Medulla oblongata (tissue), 1 donor: ENCODE measurements around the gene VWA8.

Experiments
- DNase-seq: peaks from one replicate; pipeline ENCODE4 v3.0.0-alpha.2; 2015; ENCODE audit errors: extremely low spot score

The VWA8 gene

DNA sequence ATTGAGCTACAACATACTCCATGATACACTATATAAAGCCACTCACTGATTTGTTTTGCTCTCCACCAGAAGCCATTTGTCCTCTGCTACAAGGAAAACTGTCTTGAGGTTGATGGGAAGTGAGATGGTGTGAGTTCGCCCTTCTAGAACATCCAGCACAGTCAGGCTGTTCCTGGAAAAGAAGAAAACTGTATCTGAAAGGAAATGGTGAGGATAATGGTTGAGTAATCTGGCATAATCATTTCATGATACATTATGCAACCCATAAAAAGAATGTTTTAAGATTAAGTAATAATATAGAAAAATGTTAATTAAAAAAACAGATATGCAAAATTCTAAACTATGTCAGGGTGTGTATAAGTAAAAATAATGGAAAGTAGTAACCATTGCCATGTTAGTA is 269.6 kb downstream of the VWA8 start:
- no peak for DNase-seq

DNA sequence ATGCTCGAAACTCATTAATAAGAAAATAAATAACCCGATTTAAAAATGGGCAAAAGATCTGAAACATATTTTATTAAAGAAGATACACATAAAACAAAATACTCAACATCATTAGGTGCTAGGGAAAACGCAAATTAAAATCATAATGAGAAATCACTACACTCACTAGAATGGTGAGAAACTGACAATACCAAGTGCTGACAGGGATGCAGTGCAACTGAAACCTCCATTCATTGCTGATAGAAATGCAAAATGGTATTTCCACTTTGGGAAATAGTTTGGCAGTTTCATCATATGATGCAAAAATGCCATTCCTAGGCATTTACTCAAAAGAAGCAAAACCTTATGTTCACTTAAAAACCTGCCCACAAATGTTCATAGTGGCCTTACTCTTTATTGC is 278.1 kb downstream of the VWA8 start:
- no peak for DNase-seq

DNA sequence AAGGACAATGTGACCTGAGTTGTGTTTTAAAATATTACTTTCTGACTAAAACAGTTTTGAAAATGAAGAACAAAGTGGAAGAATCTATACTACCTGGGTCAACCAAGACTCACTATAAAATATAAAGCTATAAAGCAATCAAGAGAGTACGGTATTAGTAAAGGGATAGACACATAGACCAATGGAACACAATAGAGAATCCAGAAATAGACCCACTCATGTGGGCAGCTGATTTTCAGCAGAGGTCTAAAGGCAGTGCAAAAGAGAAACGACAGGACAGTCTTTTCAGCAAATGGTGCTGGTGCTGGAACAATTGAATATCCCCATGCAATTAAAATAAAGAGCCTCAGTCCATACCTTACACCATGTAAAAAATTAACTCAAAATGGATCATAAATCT is 278.9 kb downstream of the VWA8 start:
- DNase-seq, result no peak

DNA sequence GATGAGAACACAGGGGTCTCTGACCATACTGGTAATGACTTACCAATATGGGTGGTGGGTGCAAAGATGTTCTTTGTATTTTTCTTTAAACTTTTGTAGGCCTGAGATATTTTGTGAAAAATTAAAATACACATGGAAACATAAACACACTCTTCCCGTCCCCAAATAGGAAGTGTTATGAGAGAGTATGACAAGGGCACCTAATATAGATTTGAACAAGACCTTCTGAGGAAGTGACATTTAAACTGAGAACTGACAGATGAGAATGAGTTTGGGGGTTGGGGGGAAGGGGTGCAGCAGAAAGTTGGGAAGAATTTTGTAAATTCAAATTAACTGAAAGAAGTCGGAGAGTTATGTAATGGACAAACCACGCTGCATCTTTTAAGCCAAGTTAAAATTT is 279.3 kb downstream of the VWA8 start:
- DNase-seq, result no peak

DNA sequence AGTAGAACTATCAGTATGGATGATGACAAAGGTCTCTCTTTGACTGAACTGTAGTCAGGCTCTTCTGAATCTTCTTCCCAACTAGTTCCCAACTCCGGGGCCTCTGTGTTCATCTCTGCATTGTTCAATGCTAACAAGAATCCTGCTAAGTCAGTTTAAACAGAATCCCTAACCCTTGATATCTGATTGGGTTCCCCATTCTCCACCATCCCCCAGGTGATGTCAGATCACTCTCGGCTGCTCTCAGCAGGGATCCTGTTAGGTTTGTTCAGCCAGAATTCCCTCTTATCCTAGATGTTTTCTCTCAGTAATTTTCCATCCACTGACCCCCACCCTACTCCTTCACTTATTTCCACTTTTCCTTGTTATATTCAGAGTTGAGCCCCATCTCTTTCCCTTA is 280.0 kb downstream of the VWA8 start:
- DNase-seq, result no peak

DNA sequence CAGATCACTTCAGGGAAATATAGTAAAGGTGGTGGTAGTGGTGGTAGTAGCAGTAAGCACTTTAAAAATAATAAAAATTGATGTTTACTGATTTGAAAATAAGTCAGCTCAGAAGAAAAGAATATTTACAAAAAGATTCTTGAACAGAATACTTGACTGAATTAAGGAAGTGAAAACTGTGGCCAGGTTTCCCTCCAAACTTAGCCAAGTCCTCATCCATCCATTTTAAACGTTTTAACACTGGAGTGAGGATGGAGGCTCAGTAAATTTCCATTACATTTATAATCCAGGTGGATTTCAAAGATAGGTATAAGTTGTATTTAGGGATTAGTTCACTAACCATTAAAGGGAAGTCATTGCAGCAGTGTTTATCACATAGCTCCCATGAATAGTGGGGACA is 282.1 kb downstream of the VWA8 start:
- no peak for DNase-seq

DNA sequence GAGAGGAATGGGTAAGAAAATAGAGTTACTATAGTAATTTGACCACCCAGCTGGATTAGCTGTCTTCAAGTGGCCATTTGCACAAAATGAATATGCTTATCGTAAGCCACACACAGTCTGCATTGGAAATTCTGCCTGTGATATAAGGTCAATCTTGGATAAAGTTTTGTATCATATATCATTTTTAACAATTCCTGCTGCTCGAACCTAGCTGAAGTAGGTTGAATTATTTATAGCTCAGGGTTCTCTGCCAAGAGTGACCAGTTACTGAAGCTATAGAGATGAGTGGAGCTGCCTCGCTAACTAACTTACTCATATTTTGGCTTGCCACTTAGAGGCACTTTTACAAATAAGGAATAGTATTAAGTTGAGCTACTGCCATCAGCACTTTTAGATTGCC is 282.7 kb downstream of the VWA8 start:
- no peak for DNase-seq

DNA sequence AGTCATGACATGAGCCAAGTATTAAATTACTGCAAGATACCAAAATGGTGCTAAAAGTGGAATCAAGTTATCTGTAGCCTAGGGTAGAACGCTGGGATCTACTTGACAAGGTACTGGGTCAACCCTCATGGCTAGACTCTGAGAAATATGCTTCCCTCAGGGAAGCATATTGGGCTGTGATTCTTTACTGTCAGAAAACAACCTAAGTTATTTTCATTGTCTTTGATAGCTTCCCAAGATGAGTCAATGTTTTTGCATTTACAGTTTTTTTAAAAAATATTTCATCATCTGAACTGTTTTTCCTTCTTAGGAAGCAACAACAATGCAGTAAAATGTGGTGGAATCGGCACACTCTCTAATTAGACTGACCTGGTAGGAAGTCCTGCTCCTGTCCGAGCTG is 285.6 kb downstream of the VWA8 start:
- DNase-seq, result no peak

DNA sequence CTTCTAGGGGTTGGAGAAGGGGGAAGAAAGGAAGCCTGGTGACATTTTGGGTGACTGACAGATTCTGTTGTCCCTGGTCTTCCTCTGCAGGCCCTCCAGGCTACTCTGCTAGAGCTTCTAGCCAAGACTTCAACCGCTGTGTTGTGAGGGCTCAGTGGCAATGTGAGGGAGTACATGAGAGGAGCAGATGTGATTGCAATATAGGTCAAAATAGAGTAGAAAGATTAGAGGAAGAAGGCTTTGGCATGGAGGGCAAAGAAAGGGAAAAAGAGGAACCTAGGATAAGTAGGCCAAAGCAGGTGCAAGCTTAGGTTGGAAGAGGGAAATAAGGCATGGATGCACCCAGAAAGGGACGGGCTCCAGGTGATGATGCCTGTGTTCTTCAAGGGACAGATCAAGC is 286.7 kb downstream of the VWA8 start:
- no peak for DNase-seq

DNA sequence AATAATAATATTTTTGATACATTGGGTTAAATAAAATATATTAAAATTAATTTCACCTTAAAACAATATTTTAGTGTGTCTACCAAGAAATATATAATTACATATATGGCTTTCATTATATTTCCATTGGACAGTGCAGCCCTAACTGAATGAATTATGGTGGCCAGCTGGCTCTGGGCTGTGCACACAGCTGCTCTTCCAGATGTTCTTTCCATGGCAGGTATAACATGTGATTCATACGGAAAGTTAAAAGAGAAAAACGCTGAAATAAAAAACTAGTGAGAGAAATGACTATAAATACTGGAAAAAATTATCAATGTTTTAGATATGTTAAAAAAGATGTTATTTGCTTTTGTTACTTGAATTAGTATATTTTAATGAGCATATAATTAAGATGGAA is 287.3 kb downstream of the VWA8 start:
- no peak for DNase-seq

DNA sequence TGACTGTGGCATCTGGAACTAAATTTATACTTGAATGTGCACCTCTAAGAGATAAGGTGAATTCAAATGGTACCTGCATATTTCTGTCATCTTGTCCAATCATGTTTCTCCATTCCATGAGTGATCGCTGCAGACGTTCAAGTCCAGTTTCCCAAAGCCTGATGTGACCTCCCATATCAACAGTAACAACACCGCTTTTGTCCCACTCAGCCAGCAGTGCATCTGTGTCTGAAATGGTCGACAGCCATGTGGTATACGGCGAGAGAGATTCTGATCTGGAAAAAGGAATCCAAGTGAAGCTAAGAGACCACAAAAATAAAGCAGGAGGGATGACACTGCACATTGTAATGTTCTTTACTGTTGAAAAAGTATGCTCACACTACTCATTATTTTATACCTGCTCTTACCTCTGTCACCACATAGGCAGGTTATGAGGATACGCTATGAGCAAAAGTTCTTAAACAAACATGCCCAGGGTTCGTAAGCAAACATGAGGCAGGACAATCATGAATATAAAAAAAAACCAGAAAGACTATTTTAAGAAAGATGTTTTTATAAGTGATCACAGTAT is 290.0 kb downstream of the VWA8 start:
- DNase-seq, result peak; percentile 68

DNA sequence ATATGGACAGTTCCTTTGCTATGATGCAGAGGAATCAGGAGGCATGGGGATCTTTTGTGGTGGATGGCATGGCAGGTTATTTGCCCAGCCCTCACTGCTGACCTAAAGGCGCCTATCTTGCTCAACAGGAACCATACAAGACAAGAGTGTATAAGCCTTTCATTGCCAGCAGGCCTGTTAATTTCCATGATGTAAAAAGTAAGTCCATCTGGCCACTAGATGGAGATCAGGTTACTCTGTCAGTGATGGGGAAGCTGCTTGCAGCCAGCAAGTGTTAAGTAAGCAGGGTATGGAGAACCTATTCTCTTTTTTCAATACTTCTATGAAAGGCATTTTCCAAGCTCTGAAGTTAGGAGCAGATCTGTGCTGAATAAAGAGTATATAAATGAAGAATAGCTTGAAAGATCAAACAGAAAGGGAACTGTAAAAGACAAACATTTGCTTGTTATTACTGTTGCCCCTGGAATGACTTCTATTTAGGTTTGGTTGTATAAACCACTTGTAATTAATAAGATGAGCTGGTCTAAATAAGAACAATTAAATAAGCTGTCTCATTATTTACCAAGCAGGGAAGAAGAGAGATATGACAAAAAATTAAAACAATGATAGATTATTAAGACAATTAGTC is 292.7 kb downstream of the VWA8 start:
- peak; percentile 95 for DNase-seq

DNA sequence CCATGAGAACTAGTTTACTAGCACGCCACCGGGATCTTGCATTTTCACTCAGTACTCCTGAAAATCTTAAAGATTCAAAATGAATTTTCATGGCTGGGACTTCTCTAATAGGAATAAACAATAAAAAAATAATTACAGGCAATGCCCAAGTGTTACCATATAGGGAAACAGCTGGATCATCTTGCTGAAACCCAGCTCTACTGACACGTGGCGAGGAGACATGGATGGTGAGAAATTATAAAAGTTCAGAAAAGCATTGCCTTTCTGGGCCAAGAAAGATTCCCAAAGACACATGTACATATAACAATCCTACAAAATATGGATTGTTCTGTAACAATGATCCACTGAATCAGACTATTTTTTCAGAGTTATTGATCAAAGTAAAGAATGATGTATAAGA is 294.3 kb downstream of the VWA8 start:
- no peak for DNase-seq

DNA sequence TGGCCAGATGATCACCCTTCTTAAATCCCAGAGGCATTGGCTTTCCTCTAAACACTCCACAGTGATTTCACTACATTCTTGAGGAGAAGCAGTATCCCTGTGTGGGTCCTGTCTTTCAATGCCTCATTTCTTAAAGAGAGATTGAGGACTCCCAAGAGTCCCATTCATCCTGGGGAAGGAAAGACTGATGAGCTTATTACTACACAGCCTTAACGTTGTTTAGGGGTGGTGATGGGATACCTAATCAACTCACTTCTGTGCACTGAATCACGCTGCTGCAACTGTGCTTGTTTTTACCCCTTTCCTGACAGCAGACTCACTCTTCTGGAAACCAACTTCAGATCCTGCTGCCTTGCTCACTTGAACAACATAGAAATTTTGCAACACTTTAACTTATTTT is 300.5 kb downstream of the VWA8 start:
- DNase-seq, result no peak

DNA sequence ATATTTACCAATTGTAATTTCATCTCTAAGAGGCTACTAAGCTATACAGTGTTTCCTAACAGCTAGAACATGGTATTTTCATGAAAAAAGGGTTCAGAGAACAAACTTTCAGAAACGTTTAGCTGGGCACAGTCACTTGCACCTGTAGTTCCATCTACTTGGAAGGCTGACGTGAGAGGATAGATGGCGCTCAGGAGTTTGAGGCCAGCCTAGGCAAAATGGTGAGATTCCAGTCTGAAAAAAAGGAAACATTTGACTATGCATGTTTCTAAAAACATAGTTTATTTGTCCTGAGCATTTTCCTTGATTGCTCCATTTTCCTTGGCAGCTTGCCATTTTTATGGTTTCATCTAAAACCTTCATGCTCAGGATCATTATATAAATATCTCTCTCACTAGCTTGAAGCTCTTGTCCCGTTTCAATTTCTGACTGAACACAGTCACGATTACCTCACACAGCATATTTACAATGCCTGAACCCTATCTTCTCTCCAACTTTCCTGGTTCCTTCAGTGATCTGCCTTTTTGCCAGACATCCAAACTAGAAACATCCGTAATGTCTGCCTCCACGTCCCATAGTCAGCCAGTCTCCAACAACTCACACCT is 302.8 kb downstream of the VWA8 start:
- DNase-seq, result no peak

DNA sequence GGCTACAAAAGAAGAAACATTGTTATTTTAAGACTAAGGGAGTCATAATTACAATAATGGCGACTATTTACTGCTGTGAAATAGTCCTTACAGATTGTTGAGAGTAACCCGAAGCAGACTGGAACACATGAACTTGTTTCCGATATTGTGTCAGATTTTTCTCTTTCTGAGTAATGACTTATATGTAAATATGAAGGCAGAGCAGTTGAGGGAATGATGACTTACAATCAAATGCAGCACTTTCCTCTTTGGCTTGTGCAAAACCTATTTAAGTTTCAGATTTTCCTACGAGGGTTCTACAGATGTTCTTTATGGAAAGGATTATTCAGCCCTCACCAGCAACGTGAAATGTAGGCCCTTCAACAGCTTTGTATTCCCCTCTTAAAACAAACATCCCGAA is 304.9 kb downstream of the VWA8 start:
- no peak for DNase-seq

DNA sequence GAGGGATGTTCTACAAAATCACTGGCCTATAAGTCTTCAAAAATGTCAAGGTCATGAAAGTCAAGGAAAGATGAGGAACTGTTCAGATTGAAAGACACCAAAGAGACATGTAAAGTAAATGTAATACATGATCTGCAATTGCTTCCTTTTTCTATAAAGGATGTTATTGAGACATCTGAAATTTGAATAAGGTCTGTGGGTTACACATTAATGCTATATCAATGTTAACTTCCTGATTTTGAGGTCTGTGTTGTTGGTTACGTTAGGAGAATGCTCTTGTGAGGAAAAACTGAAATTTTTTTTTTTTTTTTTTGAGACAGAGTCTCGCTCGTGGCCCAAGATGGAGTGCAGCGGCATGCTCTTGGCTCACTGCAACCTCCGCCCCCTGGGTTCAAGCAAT is 306.1 kb downstream of the VWA8 start:
- DNase-seq, result no peak

DNA sequence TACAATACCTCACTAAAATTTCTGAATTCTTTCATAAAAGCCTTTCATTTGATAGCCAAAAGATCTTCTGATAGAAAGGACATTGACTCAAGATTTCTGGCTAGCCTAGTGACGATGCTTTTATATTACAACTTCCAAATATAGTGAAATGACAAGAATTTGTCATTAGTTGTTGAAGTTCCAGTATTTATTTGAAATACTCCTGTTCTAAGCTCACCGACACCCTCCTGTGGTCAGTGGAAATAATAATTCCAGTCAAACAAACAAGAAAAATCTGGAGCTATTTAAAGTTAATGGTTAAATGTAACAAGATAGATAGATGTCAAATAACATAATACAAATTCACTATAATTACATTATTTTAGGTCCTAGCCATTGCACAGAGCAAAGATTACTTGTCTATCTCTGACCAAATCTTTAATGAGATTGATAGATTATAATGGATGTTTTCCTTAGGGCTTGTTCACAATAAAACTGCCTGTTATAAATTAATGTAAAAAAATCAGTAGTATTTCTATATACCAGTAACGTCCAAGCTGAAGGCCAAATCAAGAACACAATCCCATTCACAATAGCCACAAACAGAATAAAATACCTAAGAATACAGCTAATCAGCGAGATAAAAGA is 308.1 kb downstream of the VWA8 start:
- peak; percentile 80 for DNase-seq

DNA sequence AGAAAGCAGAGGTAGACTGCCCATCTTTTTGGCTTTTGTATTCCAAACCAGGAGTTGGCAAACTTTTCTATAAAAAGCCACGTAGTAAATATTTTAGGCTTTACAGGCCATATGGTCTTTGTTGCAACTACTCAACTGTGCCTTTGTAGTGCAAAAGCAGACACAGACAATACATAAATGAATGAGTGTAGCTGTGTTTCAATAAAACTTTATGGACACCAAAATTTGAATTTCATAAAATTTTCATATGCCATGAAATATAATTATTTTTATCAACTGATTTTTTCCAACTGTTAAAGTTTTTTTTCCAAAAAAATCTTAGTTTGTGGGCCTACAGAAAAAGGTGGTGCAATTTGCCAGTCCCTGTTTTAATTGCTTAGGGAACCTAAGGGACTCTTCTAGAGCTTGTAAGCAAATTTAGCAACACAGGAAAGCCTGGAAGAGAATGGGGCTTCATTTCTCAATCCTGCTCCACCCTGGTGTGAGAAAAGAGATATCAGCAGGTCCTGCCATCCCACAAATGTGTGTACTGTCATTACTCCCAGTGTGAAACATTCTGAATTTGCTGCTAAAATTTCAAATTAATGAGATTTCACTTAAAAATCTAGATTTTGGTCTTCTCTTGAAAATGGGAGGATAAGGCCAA is 309.4 kb downstream of the VWA8 start:
- DNase-seq, result no peak

DNA sequence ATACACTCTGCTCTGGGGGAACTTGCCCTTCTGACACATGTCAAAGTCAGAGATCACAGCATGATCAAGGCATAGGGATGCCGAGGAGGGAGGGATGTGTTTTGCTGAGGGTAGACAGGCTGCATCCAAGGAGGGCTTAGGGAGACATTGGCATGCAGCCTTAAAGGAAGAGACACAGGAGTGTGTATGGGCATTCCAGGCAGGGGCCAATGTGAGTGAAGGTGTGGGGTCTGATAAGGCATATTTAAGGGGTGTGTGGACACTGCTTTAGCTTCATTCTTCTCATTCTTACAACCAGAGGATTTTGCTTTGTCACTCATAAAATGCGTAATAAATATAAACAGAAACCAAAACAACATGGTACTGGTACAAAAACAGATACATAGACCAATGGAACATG is 310.2 kb downstream of the VWA8 start:
- no peak for DNase-seq

DNA sequence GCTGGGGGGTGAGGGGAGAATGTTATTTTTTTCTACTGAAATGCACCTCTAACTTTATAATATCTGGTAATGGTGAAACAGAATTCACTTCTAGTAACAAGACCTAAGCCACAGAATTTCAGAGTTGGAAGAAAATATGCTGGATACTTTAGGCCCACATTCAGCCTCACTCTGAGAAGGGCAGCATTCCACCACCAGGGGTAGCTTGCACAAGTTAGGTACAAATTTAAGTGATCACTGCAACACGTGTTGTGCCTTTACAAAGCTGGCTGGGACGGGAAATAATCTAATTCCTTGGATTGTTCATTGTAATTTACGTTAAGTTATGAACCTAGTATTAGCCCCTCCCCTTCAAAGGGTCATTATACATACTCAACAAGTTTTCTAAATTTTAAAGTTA is 311.2 kb downstream of the VWA8 start:
- no peak for DNase-seq

DNA sequence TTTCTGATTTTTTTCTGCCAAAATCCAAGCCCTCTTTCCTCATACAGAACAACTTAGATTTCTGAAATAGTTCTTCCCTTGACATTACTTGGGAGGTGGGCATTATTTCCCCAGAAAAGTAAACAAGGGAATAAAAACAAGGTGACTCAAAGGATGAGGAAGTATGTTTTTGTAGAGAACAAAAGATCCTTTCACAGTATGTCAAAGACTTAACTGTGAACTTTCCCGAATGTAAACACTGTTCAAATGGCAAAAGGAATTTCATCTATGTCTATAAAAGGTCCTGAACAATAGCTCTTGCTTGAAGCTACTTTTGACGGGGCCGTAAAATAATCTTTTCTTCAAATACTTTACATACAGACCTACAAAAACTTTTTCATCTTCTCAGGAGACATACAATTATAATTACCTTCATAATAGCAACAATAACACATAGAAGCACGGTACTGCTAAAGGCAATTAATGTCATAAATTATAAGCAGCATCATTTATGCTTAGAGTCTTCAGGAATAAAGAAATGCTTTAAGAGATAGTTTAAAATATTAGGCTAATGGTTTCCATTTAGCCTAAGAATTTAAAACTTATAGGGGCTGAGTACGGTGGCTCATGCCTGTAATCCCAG is 312.5 kb downstream of the VWA8 start:
- peak; percentile 28 for DNase-seq
